Stimulated activated CD8-positive, alpha-beta memory T cell treated with anti-CD3 and anti-CD28 coated beads, Interleukin-15, amount 100 ng/mL, for 4 hours (primary cell): ENCODE measurements around the gene OR7G3.

Source experiments
- DNase-seq, 2 donors: peaks; one replicate each; pipeline ENCODE4 v3.0.0-alpha.2; 2020; ENCODE audit warnings: low read depth in 2 of 2

The OR7G3 gene

DNA sequence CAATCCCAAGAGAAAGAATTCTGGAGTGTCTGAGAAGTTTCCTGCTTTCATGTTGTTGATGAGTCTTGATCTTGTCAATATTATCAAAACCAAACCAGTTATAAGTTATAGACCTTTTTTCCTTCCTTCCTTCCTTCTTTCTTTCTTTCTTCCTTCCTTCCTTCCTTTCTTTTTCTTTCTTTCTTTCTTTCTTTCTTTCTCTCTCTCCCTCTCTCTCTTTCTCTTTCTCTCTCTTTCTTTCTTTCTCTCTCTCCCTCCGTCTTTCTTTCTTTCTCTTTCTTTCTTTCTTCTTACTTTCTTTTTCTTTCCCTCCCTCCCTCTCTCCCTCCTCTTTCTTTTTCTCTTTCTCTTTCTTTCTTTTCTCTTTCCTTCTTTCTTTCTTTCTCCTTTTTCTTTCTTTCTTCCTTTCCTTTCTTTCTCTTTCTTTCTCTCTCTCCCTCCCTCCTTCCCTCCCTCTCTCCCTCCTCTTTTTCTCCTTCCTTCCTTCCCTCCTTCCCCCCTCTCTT is at the start of gene OR7G3:
Gene OR7G3, minus strand, starts transcription at position 51 of the 506 bp plus-strand sequence. Its CDS starts 0 bp downstream, at position 51.
- no peak for DNase-seq

GRCh38 chr19:9175326-9175725 is 48.6 kb upstream of the OR7G3 start:
- no peak for DNase-seq

GRCh38 chr19:9171393-9171991 is 44.7 kb upstream of the OR7G3 start:
- no peak for DNase-seq

GRCh38 chr19:9166846-9167245 is 40.1 kb upstream of the OR7G3 start:
- DNase-seq: no peak

DNA sequence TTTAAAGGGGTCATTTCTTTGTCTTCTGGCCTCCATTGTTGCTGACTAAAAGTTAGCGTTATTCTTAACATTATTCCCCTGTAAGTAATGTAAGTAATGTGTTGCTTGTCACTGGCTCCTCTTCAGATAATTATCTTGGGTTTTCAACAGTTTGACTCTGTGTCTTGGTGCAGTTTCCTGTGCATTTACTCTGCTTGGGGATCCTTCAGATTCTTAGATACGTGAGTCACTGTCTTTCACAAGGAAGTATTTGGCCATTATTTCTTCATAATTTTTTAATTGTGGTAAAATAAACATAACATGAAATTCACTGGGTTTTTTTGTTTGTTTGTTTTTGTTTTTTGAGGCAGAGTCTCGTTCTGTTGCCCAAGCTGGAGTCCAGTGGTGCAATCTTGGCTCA is 38.5 kb upstream of the OR7G3 start:
- DNase-seq: no peak

- no peak for DNase-seq
Observed at GRCh38 chr19:9161427-9161826, 34.7 kb upstream of the OR7G3 start.

DNA sequence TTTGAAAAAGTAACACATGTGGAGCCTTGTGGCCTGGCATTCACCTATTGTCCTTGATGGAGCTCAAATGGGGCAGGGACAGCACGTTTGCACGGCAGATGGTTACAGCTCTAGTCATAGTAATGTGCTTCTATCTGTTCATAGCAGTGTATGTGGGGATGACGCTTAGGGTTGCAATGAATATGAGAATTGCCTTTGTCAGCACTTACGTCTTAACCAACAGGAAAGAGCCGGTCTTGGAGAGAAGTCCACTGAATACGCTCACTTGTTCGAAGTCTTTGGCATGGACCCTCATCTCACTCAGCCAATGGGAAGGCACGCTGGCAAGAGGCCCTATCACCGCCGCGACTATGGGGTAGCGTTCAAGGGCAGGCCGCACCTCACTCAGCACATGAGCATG is 33.1 kb upstream of the OR7G3 start:
- no peak for DNase-seq

DNA sequence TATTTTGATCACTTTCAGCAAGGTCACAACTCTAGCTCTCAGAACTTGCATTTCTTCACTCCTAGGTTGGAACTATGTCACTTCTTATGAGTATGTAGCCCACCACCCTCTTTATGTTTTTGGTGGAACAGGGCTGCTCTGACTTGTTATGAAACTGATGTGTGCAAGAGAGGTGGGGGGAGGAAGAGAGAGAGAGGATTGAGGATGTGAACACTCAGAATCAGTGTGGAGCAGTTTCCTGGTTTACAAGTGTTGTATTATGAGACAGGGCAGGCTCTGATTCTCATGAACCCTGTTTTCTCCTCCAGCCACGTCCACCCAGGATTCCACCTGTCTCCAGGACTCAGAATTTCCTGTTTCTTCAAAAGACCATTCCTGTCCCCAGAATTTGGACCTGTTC is 29.6 kb upstream of the OR7G3 start:
- DNase-seq: no peak

DNA sequence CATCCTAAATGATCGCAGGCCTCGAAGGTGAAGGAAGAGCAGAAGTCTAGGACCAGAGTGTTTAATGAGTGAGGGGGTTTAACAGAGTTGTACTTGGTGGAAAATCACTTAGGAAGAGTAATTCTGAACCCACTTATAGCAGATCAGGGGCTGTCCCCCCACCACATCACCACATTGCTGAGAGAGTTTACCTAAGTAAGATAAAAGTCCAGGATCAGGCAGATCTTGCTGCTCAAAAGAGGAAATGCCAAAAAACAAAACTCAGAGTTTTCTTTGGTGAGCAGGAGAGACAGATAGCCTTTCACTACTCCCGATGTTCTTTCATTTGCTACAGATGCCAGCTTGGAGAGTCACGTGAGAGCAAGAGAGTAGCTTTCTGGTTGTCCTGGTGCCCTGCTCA is 28.8 kb upstream of the OR7G3 start:
- DNase-seq: no peak

GRCh38 chr19:9151367-9151766 is 24.6 kb upstream of the OR7G3 start:
- no peak for DNase-seq

GRCh38 chr19:9150650-9151049 is 23.9 kb upstream of the OR7G3 start:
- DNase-seq: no peak

DNA sequence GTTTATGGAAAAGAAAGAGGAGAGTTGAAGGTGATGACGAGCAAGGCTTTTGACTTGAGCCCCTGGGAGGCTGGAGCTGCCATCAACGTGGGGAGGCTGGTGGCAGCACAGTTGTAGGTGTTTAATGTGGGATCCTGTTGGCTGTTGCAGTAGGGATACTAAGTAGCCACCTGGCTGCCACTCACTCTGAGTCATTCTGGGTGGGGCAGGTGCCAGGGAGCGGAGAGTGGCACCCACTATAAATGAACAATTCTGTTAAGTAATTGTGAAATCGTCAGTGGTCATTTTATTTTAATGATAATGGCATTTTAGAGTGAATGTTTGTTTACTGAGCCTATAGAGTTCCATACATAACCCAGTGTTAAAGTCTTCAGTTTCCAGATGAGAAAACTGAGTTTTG is 23.2 kb upstream of the OR7G3 start:
- no peak for DNase-seq

DNA sequence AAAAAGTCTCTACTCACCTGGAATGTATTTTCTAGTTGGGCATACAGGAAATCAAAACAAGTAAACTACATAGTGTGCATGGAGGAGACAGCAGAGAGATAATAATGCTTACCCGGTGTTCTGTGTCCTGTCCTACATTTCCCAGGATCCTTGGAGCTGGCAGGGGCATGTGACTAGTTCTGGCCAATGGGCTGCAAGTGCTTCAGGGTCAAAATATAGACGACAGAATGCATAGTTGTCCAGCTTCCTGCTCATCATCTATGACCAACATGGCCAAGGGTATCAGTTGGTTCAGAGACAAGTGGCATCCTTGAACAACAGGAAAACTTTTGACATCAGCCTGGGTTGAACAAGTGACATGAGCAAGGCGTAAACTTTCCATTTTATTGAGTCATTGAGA is 21.9 kb upstream of the OR7G3 start:
- no peak for DNase-seq

- no peak for DNase-seq
Observed at GRCh38 chr19:9146882-9147281, 20.1 kb upstream of the OR7G3 start.

DNA sequence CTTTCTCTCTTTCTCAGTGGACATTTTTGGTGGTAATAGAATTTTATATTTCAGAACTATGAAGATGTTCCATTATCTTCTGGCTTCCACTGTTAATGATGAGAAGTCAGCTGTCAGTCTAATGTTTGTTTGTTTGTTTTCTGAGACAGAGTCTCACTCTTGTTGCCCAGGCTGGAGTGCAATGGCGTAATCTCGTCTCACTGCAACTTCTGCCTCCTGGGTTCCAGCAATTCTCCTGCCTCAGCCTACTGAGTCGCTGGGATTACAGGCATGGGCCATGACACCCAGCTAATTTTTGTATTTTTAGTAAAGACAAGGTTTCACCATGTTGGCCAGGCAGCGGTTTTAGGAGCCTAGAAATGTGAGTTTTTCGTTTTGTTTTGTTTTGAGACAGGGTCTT is 18.2 kb upstream of the OR7G3 start:
- DNase-seq: no peak

- DNase-seq: peak; percentile 76 to 86
Observed at GRCh38 chr19:9140159-9140874, 13.6 kb upstream of the OR7G3 start, which contains the start of gene ZNF317. Gene ZNF317, plus strand, starts transcription at chr19:9140397. Its CDS starts 15,620 bp downstream, at chr19:9156017.

GRCh38 chr19:9139609-9140158 is 12.9 kb upstream of the OR7G3 start:
- DNase-seq: no peak

DNA sequence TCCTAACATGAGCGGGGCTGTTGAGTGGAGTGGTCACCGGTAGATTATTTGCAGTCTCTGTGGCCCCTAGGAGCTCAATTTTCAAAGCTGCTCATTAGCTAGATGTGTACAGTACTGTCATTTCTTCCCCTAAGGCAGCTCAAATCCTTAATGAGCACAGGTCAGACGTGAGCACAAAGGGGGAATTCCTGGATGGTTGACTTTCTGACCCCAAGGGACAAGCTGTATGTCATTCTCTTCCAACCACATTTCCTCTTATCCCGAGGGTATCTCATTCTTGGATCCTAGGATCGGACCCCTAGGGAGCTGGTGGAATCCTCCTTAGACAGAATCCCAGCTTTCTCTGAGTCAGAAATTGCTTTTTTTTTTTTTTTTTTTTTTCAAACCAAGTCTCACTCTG is 5.7 kb upstream of the OR7G3 start:
- no peak for DNase-seq

DNA sequence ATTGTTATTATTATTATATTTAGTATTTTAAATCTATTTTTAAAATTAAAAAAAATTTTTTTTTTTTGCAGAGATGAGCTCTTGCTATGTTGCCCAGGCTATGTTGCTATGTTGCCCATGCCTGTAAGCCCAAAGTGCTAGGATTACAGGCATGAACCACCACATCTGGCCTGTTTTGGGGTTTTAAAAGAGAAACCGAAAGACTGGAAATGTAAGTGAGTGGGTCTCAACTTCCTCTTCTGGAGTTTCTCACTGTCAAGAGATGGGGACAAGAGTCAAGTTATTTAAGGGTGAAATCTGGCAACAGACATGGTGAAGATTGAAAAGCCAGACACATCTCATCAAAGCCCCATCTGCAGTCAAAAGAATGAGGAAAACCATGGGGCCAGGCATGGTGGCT is 4.2 kb upstream of the OR7G3 start:
- DNase-seq: no peak

DNA sequence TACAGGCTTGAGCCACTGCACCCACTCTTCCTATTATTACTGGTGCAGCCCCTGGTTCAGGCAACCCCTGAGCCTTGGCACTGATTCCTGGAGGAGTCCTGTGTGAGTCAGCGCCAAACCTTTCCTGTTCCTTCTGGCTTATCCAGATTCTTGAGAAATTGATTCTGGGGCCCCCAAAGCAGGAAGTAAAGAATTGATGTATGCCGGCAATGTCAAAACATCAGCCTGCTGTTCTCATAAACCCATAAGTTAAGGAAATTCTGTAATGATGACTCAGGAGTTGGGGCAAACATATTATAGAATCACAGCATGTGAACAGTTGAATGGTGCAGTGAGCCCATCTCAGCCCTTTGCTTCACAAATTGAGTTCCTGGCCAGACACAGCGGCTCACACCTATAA is 1.4 kb upstream of the OR7G3 start:
- DNase-seq: no peak

- DNase-seq: no peak
Observed at GRCh38 chr19:9116547-9116946, 10.2 kb downstream of the OR7G3 start.

DNA sequence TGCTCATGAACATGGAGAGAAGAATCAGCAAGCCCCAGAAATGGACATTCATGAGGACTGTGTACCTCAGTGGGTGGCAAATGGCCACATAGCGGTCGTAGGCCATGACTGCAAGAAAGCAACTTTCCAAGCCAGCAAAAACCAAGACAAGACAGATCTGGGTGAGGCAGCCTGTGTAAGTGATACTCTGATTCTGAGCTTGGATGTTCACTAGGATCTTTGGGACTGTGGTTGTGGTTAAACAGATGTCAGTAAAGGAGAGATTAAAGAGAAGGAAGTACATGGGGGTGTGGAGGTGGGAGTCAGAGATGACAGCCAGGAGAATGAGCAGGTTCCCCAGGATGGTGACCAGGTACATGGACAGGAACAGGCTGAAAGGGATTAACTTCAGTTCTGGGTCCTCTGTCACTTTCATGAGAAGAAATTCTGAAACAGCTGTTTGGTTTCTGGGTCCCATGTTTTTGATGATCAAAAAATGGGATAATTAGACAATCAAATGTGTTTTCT is 11.4 kb downstream of the OR7G3 start, which contains the start of gene OR7G1:
Gene OR7G1, minus strand, starts transcription at position 457 of the 507 bp plus-strand sequence. Its CDS starts 0 bp downstream, at position 457.
- no peak for DNase-seq

- DNase-seq: no peak
Observed at GRCh38 chr19:9109959-9110358, 16.8 kb downstream of the OR7G3 start.
